Uterus (tissue), 2 donors: ENCODE results near the gene C2CD4A.

Experiments
- CTCF ChIP-seq, 4 experiments: fragments of 200-600 bp in 2 of 4; fragments of 450-650 bp in 2 of 4; sonication (generic) in 2 of 4; IDR thresholded peaks; one replicate each; pipeline ENCODE4 v1.5.1; 2016 to 2019; ENCODE audit warnings: antibody characterized with exemption in 4 of 4, mild to moderate bottlenecking in 2 of 4, moderate library complexity in 1 of 4
- POLR2A ChIP-seq, 2 donors: fragments of 450-650 bp; IDR thresholded peaks; one replicate each; pipeline ENCODE4 v1.6.1; 2016; ENCODE audit warnings: antibody characterized with exemption in 2 of 2, mild to moderate bottlenecking in 1 of 2, moderate library complexity in 1 of 2

GRCh38 chr15:62066663-62067447, at the start of gene C2CD4A:
- TF ChIP-seq CTCF (IDR thresholded peaks at IDR 0.05) (peak in 2 of 4 experiments; percentile 29 to 46), POLR2A (IDR thresholded peaks at IDR 0.05) (peak in 1 of 2 donors; percentile 30)
